Erythroblast (primary cell): Measurements from ENCODE around the gene FAM209B.

Source experiments
- GATA1 ChIP-seq: IDR thresholded peaks from 2 replicates; pipeline ENCODE4 v1.6.1; 2011; ENCODE audit warnings: low read depth, mild to moderate bottlenecking, control low read depth, low read length, moderate library complexity
- POLR2A ChIP-seq: IDR thresholded peaks from 2 replicates; pipeline ENCODE4 v1.6.1; 2011; ENCODE audit warnings: mild to moderate bottlenecking, low read length

GRCh38 chr20:56518721-56519398 is 14.2 kb upstream of the FAM209B start:
- TF ChIP-seq POLR2A (no peak), GATA1 (no peak)
